Activated CD4-positive, alpha-beta T cell treated with anti-CD3 and anti-CD28 coated beads for 36 hours (primary cell): ENCODE measurements around the gene OGDHL. TPM values are rescaled to one million over a fixed set of nuclear protein-coding genes. Genes with fewer than 3 reads are reported as not detected.

Source experiments
- ATAC-seq: fragments of 200-7000 bp; cut with Tn5 transposase; one replicate; pipeline ENCODE4 v1.10.0; 2021; ENCODE audit warnings: mild to moderate bottlenecking, moderate library complexity
- CTCF ChIA-PET: fragments of 350-600 bp; sonication (Branson Sonifier 250); formaldehyde crosslinking; loops from one replicate; lab custom pipeline; 2021; ENCODE audit warnings: antibody characterized with exemption; lab: Charles Lee
- POLR2A ChIA-PET: fragments of 350-600 bp; sonication (Branson Sonifier 250); formaldehyde crosslinking; loops from one replicate; lab custom pipeline; 2021; ENCODE audit warnings: antibody characterized with exemption, inconsistent platforms; lab: Charles Lee
- DNase-seq: peaks from one replicate; pipeline ENCODE4 v3.0.0-alpha.2; 2020
- H3K27ac Mint-ChIP-seq: one replicate; pipeline ENCODE4 v1.8.0; 2021; ENCODE audit warnings: mixed read lengths
- H3K27me3 Mint-ChIP-seq: one replicate; pipeline ENCODE4 v1.8.0; 2021; ENCODE audit warnings: mixed read lengths
- H3K36me3 Mint-ChIP-seq: one replicate; pipeline ENCODE4 v1.8.0; 2021; ENCODE audit warnings: low read depth, mixed read lengths
- H3K4me1 Mint-ChIP-seq: one replicate; pipeline ENCODE4 v1.8.0; 2021; ENCODE audit warnings: mixed read lengths
- H3K4me3 Mint-ChIP-seq: one replicate; pipeline ENCODE4 v1.8.0; 2021; ENCODE audit warnings: mild to moderate bottlenecking, moderate library complexity, mixed read lengths
- H3K9me3 Mint-ChIP-seq: one replicate; pipeline ENCODE4 v1.8.0; 2021; ENCODE audit warnings: low read depth, mixed read lengths
- intact Hi-C, 2 experiments: fragments of 100-400 bp; cut with DNase I in 1 of 2; cut with micrococcal nuclease in 1 of 2; formaldehyde crosslinking; loops; one replicate each; pipeline versions ENCODE4 v1.14.2 to v1.15.1; 2022 to 2024; cut with DNase I, micrococcal nuclease
- total RNA-seq, 2 experiments: library from RNA; stranded (reverse); gene quantifications; one replicate each; pipeline ENCODE4 v1.2.3, GENCODE V29; 2021

OGDHL gene
- total RNA-seq, 2 experiments from 2014 or later: 0.44 to 0.73 TPM

- DNase-seq: no peak
- no peak overlapping the region for H3K27ac Mint-ChIP-seq
- no peak for ATAC-seq
- H3K4me3 Mint-ChIP-seq: no peak overlapping the region
- no peaks in the 10 kb centered on the region for H3K36me3 Mint-ChIP-seq
- H3K9me3 Mint-ChIP-seq: no peaks in the 10 kb centered on the region
- POLR2A ChIA-PET: no interaction called here
- H3K4me1 Mint-ChIP-seq: no peaks in the 10 kb centered on the region
- CTCF ChIA-PET: no interaction called here
- H3K27me3 Mint-ChIP-seq: no peaks in the 10 kb centered on the region
- intact Hi-C loops: no loop called here
Measured at GRCh38 chr10:49744924-49745605, 17.1 kb downstream of the OGDHL start.

GRCh38 chr10:49744091-49744685, 17.9 kb downstream of the OGDHL start:
- Mint-ChIP-seq H3K36me3 (no peaks in the 10 kb centered on the region), H3K27ac (no peak overlapping the region), H3K9me3 (no peaks in the 10 kb centered on the region), H3K27me3 (no peaks in the 10 kb centered on the region), H3K4me1 (no peaks in the 10 kb centered on the region), H3K4me3 (no peak overlapping the region)
- ChIA-PET CTCF (no interaction called here), POLR2A (no interaction called here)
- DNase-seq (no peak), ATAC-seq (no peak)
- intact Hi-C loops: no loop called here

- Mint-ChIP-seq H3K27me3 (no peaks in the 10 kb centered on the region), H3K9me3 (no peaks in the 10 kb centered on the region), H3K4me1 (no peaks in the 10 kb centered on the region), H3K27ac (no peak overlapping the region), H3K36me3 (no peaks in the 10 kb centered on the region), H3K4me3 (no peak overlapping the region)
- DNase-seq (no peak), ATAC-seq (no peak)
- CTCF ChIA-PET: no interaction called here
- POLR2A ChIA-PET: no interaction called here
- intact Hi-C loops: no loop called here
Measured at GRCh38 chr10:49743464-49744075, 18.6 kb downstream of the OGDHL start.

GRCh38 chr10:49742683-49743463, 19.2 kb downstream of the OGDHL start:
- no peak overlapping the region for H3K27ac Mint-ChIP-seq
- CTCF ChIA-PET: no interaction called here
- no peaks in the 10 kb centered on the region for H3K27me3 Mint-ChIP-seq
- no peaks in the 10 kb centered on the region for H3K36me3 Mint-ChIP-seq
- H3K4me1 Mint-ChIP-seq: no peaks in the 10 kb centered on the region
- no peak for DNase-seq
- no peak overlapping the region for H3K4me3 Mint-ChIP-seq
- ATAC-seq: no peak
- intact Hi-C loops: no loop called here
- H3K9me3 Mint-ChIP-seq: no peaks in the 10 kb centered on the region
- POLR2A ChIA-PET: no interaction called here

GRCh38 chr10:49741108-49741995, 20.8 kb downstream of the OGDHL start:
- intact Hi-C loops: no loop called here
- Mint-ChIP-seq H3K4me3 (no peak overlapping the region), H3K27ac (no peak overlapping the region), H3K36me3 (no peaks in the 10 kb centered on the region), H3K9me3 (no peaks in the 10 kb centered on the region), H3K27me3 (no peaks in the 10 kb centered on the region), H3K4me1 (no peaks in the 10 kb centered on the region)
- ATAC-seq (no peak), DNase-seq (no peak)
- CTCF ChIA-PET: no interaction called here
- POLR2A ChIA-PET: no interaction called here

- POLR2A ChIA-PET: no interaction called here
- Mint-ChIP-seq H3K27me3 (no peaks in the 10 kb centered on the region), H3K9me3 (no peaks in the 10 kb centered on the region)
Measured at GRCh38 chr10:49740346-49741107, 21.6 kb downstream of the OGDHL start.

GRCh38 chr10:49739426-49739825, 22.7 kb downstream of the OGDHL start:
- ChIA-PET POLR2A (no interaction called here), CTCF (no interaction called here)
- no peaks in the 10 kb centered on the region for H3K27me3 Mint-ChIP-seq
- no peaks in the 10 kb centered on the region for H3K4me1 Mint-ChIP-seq
- no peaks in the 10 kb centered on the region for H3K9me3 Mint-ChIP-seq
- intact Hi-C loops: no loop called here
- no peak for DNase-seq
- ATAC-seq: no peak
- H3K27ac Mint-ChIP-seq: no peak overlapping the region
- no peak overlapping the region for H3K4me3 Mint-ChIP-seq
- H3K36me3 Mint-ChIP-seq: no peaks in the 10 kb centered on the region

More at GRCh38 chr10:49740346-49741107, 21.6 kb downstream of the OGDHL start:
- no peak for DNase-seq
- Mint-ChIP-seq H3K27ac (no peak overlapping the region), H3K4me3 (no peak overlapping the region), H3K36me3 (no peaks in the 10 kb centered on the region), H3K4me1 (no peaks in the 10 kb centered on the region)
- CTCF ChIA-PET: no interaction called here
- ATAC-seq: no peak
- intact Hi-C loops: no loop called here

- ChIA-PET POLR2A (no interaction called here), CTCF (no interaction called here)
- intact Hi-C loops: no loop called here
- ATAC-seq: no peak
- no peak overlapping the region for H3K27ac Mint-ChIP-seq
- no peak for DNase-seq
- H3K4me1 Mint-ChIP-seq: no peaks in the 10 kb centered on the region
- H3K36me3 Mint-ChIP-seq: no peaks in the 10 kb centered on the region
- H3K4me3 Mint-ChIP-seq: no peak overlapping the region
- H3K27me3 Mint-ChIP-seq: no peaks in the 10 kb centered on the region
- H3K9me3 Mint-ChIP-seq: no peaks in the 10 kb centered on the region
Measured at GRCh38 chr10:49738616-49739360, 23.3 kb downstream of the OGDHL start.

GRCh38 chr10:49737474-49738201, 24.5 kb downstream of the OGDHL start:
- ATAC-seq: no peak
- no peaks in the 10 kb centered on the region for H3K36me3 Mint-ChIP-seq

More at GRCh38 chr10:49737474-49738201, 24.5 kb downstream of the OGDHL start:
- H3K4me1 Mint-ChIP-seq: no peaks in the 10 kb centered on the region
- H3K9me3 Mint-ChIP-seq: no peaks in the 10 kb centered on the region
- POLR2A ChIA-PET: no interaction called here
- CTCF ChIA-PET: interaction anchor here (1.1 kb wide), 1 partner anchor 143 kb away, joined by 4 read pairs; no protein-coding TSS in a partner anchor
- no peaks in the 10 kb centered on the region for H3K27me3 Mint-ChIP-seq
- intact Hi-C loops: no loop called here
- H3K4me3 Mint-ChIP-seq: no peak overlapping the region
- no peak overlapping the region for H3K27ac Mint-ChIP-seq
- no peak for DNase-seq
